NCI-H345 (cell line): ENCODE measurements around the gene ZAP70.
A peak's percentile ranks its signal among the peaks of the same experiment; 100 is the strongest.
"Not testable (repeated sequence)": the region's sequence is repeated elsewhere in the genome, so short reads cannot be mapped to it uniquely, and the experiment has no call there.

Experiments
- DNase-seq: peaks from one replicate; lab custom pipeline; 2025; lab: John Stamatoyannopoulos, UW

ZAP70 gene

GRCh38 chr2:97713296-97714083, at the start of gene ZAP70:
ZAP70 (plus strand) TSS chr2:97713576; CDS start chr2:97724037, 10,461 bp downstream.
- no peak for DNase-seq

- no peak for DNase-seq
Observed at GRCh38 chr2:97663626-97663961, 49.8 kb upstream of the ZAP70 start.

- peak; percentile 99 for DNase-seq
Observed at GRCh38 chr2:97663962-97664635, 49.3 kb upstream of the ZAP70 start, which contains the start of gene ACTR1B. ACTR1B (minus strand) TSS chr2:97664044; CDS start chr2:97663890, 154 bp downstream.

GRCh38 chr2:97664636-97664970, 48.8 kb upstream of the ZAP70 start:
- no peak for DNase-seq

GRCh38 chr2:97669448-97669847, 43.9 kb upstream of the ZAP70 start, which contains the start of gene C2orf92:
C2orf92 (plus strand) TSS chr2:97669713; CDS start chr2:97669789, 76 bp downstream.
- no peak for DNase-seq

DNA sequence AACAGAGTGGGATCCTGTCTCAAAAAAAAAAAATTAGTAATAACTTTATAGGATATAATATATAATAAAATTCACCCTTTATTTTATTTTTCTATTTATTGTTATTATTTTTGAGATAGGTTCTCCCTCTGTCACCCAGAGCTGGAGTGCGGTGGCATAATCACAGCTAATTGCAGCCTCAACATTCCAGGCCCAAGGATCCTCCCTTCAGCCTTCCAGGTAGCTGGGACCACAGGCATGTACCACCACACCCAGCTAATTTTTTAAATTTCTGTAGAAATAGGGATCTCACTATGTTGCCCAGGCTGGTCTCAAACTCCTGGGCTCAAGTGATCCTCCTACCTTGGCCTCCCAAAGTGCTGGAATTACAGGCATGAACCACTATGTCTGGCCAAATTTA, 42.9 kb upstream of the ZAP70 start:
- DNase-seq = no peak

- DNase-seq = no peak
Observed at GRCh38 chr2:97671526-97671925, 41.9 kb upstream of the ZAP70 start.

- DNase-seq = not testable (repeated sequence)
Observed at GRCh38 chr2:97672606-97673140, 40.7 kb upstream of the ZAP70 start.

DNA sequence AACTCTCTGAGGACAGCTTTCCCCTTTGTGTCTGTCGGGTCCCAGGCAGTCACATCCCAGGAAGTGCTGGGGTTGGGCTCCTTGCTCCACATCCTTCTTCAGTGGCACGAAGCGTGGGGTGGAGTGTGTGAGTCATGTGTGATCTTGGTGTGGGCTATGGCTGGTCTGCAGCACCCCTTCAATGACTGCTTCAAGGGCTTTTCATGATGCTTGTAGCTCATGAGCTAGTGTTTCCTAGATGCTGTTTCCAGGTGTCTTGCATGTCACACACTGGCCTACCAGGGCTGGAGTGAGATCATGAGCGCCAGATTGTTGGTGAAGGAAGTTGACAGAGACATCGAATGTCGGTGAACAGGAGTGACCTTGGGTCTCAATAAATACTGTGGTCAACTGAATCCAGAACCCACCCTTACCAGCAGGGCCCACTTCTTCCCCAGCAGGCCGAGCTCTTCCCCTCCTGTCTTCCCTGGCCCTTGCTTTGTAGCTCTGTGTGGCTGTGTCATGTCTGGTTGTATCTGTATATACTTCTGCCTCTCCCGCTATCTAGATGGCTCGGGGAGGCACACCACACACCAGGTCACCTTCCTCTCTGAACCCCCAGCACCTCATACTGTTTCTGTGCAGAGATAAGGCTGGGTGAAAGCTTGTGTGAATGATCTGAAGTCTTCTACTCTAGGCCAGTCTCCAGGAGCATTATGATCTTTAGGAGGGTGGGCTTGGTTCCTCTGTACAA, 40.0 kb upstream of the ZAP70 start:
- no peak for DNase-seq

DNA sequence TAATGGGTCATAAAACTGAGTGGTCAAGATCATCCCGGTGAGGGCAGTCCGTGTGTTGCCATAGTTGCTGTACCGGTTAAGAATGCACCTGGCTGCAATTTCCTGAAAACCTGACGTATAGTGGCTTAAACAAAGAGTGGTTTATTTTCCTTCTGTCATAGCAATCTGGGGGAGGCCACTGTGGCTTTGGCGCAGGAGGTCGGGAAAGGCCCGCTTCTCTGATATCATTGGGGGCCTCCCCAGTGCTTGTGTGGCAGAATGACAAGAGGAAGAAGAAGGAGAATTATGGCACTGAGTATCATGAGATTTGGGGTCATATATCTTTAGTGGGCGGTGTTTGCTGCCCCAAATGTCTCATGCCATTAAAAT, 39.5 kb upstream of the ZAP70 start:
- no peak for DNase-seq

DNA sequence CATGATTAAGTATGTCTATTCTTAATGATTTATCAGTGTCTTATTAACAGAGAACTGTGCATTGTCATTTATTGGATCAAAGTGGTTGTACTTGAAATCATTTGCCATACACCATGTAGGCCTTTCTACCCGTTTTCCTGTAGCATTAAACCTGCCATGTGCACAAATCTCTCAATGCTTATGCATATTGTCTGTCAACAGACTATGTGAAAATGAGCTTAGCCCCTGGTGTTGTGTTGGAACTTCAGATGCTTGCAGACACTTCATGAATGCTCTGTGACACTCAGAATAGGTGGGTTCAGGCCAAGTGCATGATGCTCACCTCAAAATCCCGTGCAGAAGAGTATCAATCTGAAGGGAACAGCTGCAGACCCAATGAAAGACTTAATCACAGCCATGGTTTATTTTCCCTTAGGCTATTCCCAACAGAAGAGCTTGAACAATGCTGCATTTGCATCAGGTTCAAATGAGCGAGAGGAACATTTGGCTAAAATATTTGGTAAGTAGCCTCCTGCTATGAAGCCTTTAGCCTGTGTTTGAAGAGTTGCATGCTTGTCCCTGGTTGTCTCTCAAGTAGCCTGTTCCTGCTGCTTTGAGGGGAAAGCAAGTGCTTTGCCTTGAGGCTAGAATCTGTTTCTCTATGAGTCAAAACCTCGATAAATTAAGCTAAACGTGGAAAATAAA, 37.8 kb upstream of the ZAP70 start:
- DNase-seq = peak; percentile 88

DNA sequence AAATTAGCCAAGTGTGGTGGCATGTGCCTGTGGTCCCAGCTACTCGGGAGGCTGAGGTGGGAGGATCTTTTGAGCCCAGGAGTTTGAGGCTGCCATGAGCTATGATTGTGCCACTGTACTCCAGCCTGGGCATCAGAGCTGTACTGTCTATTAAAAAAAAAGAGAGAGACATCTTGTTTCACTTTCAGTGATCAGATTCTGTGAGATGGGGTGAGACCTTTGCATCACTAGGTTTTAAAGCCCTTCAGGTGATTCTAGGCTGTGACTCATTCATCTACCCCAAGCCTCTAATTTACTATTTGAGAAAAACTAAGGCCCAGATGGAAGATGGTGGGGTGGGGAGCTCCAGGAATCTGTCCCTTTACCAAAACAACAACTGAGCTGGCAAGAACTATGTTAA, 36.8 kb upstream of the ZAP70 start:
- DNase-seq = no peak

- DNase-seq = no peak
Observed at GRCh38 chr2:97677480-97677879, 35.9 kb upstream of the ZAP70 start.

DNA sequence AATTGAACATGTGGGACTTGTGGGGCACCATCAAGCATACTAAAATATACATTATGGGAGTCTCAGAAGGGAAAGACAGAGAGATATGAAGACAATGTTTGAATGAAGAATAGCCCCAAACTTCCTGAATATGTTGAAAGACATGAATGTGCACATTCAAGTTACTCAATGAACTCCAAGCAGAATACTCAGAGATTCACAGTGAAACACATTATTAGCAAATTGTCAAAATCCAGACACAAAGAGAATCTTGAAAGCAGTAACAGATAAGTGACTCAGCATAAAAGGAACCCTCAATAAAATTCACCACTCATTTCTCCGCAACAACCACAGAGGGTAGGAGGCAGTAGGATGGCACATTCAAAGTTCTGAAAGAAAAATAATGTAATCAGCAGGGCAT, 35.1 kb upstream of the ZAP70 start:
- no peak for DNase-seq

DNA sequence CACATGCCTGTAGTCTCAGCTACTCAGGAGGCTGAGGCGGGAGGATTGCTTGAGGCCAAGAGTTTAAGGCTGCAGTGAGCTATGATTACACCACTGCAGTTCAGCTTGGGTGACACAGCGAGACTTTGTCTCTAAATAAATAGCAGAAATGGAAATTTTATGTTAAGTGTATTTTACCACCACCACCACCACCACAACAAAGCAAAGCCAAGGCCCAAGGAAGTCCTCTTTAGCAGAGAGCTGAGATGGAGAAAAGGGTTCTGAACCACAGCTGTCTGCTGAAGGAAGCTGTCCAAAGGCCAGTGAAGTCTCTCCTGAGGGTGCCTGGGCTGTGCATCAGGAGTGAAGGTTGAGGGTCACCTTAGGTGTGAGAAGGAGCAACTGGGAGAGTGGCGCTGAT, 26.1 kb upstream of the ZAP70 start:
- not testable (repeated sequence) for DNase-seq

- no peak for DNase-seq
Observed at GRCh38 chr2:97688062-97688827, 25.1 kb upstream of the ZAP70 start.

DNA sequence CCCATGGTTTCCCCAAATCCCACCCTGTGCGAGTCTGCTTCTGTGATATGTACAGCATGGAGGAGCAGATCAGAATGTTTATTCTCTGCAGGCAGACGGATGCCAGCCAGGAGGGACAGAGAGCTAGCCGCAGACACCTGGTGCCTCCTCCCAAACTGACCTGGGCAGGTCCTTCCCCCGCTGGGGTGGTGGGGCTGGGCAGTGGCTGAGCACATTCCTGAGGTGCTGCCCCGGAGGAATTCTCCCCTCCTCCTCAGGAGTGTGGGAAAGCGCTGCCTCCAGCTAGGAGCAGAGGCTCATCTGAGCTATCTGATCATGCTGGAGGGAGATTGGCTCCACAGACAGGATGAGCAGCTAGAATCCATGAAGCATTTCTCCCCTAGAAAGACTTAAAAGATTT, 22.2 kb upstream of the ZAP70 start:
- no peak for DNase-seq

GRCh38 chr2:97693476-97693875, 19.9 kb upstream of the ZAP70 start:
- no peak for DNase-seq

DNA sequence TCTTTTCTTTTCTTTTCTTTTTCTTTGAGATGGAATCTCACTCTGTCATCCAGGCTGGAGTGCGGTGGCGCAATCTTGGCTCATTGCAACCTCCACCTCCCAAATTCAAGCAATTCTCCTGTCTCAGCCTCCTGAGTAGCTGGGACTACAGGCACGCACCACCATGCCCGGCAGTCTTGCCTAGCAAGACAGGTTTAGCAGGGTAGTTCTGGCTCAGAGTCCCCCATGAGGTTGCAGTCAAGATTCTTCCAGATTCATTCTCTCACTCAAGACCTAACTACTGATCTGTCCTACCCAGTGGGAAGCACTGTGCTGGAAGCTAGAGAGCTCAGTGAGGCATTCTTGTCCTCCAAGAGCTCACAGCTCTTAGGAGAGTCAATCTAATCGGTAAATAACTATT, 17.6 kb upstream of the ZAP70 start:
- no peak for DNase-seq

- peak; percentile 84 for DNase-seq
Observed at GRCh38 chr2:97697252-97698235, 15.8 kb upstream of the ZAP70 start.
